K562 treated with DMSO at 1 percent for 4 hours (cell line): ENCODE measurements around the gene HYAL2. TPM values are rescaled to one million over a fixed set of nuclear protein-coding genes. Genes with fewer than 3 reads are reported as not detected.

Source experiments
- total RNA-seq: library from RNA; unstranded; fragments of 300-600 nt; gene quantifications from 2 replicates; pipeline ENCODE4 v1.2.3, GENCODE V29; 2022; ENCODE audit not compliant: insufficient read depth

Gene HYAL2, protein sequence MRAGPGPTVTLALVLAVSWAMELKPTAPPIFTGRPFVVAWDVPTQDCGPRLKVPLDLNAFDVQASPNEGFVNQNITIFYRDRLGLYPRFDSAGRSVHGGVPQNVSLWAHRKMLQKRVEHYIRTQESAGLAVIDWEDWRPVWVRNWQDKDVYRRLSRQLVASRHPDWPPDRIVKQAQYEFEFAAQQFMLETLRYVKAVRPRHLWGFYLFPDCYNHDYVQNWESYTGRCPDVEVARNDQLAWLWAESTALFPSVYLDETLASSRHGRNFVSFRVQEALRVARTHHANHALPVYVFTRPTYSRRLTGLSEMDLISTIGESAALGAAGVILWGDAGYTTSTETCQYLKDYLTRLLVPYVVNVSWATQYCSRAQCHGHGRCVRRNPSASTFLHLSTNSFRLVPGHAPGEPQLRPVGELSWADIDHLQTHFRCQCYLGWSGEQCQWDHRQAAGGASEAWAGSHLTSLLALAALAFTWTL
- 7.4 and 12.3 TPM in 2 replicates for total RNA-seq

DNA sequence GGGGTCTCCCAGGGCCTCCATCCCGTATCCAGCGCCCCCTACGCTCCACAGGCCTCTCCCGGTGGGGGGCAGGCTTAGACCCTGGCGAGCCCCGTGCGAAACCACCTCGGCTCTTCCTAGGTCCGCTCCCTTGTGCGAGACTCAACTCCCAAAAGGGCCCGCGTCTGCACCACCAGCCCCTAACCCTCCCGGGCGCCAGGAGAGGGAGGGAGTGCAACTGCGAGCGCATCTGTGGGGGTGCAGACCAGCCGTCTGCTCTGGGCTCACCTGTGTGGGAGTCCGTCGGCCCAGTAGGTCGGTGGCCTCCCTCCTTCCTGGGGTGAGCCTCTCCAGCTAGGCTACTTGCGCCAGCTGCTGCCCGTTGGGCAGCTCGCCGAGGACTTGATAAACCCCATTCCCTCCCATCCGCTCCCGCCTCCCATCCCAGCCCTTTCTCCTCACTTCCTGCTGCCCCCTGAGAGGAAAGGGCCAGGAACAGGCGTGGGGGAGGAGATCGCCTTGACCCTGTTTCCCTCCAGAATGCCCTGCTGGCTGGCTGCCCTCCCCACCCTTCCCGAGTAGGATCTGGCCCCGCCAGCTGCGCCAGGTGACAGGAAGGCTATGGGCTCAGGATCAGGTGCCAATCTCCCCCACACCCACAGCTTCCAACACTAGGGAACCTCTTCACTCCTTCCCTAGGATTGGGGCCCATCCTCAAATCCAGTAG is at the start of gene HYAL2:
Gene HYAL2, minus strand, starts transcription at position 360 of the 706 bp plus-strand sequence. CDS start 2,256 bp downstream, outside the sequence.

DNA sequence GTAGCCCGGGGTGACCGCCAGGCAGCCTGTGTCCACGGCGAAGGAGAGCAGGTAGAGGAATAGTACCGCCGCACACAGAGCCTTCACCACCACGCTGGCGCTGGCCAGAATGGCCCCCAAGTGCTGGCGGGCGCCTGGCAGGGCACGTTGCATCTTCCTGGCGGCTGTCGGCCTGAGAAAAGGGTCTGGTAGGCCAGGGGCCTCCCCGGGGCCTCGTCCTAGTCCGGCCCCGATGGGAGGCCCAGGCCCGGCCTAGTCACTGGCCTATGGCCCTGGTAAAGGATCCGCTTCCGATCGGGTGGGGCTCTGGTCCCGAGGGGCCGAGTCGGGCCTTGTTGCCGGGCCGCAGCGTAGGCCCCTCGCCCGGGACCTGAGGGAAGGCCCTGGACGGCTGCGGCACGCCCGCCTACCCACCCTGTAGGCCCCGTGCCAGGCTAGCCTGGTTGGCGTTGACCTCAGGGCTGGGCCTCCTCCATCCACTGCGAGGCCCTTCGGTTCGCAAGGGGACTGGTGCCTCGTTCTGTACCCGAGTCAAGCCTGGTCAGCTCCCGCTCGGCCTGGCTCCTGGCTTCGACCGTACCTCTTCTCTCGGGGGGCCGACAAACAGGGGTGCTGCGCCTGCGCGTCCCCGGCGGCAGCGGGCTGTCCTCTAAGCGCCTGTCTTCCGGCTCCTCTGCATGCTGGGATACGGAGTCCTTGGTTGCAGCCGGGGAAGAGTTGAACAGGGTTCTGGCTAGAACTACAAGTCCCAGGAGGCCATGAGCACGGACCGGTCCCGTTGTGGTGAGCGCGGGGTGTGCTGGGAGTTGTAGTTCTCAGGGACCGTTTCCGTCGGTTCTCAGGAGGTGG is 36.6 kb upstream of the HYAL2 start, which contains the start of gene TMEM115:
Gene TMEM115, minus strand, starts transcription at position 611 of the 849 bp plus-strand sequence. Its CDS starts 458 bp downstream, at position 153.

DNA sequence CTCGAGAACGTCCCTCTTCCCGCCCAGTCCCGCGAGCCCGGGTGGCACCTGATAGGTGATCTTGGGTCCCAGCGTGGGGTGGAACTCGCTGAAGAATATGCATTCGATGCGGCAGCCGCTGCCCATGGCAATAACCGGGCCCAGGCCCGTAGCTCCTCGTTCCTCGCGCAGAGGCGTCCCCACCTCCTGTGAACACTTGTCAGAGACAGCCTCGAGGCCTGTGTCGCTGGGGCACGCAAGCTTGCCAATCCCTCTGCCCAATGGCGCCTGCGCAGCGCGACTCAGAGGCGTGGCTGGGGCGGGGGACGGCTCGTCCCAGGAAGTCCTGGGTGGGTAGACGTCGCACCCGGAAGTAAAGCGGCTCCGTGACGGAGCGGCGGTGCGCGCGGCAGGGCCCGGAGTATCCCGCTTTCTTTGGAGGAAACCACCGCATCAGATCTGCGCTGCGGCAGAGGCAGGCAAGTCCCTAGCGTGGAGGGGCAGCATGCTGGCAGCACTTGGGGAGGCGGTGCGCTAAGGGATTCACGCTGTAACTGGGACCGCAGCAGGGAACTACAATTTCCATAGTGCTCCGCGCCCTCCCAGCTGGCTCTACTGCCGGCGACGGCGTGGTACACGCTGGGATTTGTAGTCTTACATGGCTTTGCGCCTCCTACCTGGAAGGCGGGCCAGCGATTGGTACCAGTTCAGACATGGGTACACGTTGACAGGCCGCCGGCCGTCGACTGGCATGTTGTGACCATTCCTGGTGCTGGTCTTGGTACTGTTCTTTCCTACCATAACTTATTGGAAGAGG is 28.2 kb upstream of the HYAL2 start, which contains the start of the genes CYB561D2 and NPRL2:
Gene CYB561D2, plus strand, starts transcription at position 336 of the 796 bp plus-strand sequence. CDS start 572 bp downstream, outside the sequence.
Gene NPRL2, minus strand, starts transcription at position 249 of the 796 bp plus-strand sequence. Its CDS starts 123 bp downstream, at position 126.

DNA sequence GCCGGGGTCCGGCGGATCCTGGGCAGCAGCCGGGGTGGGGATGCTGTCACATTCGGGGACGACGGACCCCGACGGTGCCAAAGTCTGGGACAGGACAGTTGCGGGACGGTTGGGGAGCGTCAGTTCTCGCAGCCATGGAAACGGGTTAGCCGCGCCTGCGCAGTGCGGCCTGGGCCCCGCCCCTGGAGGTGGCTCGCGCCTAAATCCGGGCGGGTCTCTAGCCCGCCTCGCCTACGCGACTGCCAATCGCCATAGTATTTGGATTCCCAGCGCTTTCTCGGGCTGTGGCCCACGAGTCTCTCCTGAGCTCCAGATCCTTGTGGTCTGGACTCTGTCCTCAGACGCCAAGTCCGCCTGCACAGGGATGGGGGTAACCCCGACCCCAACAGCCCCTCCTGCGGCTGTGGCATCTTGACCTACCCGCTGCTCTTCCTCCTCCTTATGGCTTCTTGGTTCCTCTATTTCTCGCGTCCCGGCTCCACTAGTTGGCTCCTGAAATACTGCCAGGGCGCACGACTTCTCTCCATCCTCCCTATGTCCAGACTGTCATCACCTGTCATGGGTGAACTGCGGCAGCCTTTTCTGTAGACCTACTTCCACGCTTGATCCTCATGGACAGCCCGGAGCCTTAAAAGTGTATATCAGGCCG is 23.2 kb upstream of the HYAL2 start, which contains the start of gene ZMYND10:
Gene ZMYND10, minus strand, starts transcription at position 147 of the 649 bp plus-strand sequence. CDS start 153 bp downstream, outside the sequence.

DNA sequence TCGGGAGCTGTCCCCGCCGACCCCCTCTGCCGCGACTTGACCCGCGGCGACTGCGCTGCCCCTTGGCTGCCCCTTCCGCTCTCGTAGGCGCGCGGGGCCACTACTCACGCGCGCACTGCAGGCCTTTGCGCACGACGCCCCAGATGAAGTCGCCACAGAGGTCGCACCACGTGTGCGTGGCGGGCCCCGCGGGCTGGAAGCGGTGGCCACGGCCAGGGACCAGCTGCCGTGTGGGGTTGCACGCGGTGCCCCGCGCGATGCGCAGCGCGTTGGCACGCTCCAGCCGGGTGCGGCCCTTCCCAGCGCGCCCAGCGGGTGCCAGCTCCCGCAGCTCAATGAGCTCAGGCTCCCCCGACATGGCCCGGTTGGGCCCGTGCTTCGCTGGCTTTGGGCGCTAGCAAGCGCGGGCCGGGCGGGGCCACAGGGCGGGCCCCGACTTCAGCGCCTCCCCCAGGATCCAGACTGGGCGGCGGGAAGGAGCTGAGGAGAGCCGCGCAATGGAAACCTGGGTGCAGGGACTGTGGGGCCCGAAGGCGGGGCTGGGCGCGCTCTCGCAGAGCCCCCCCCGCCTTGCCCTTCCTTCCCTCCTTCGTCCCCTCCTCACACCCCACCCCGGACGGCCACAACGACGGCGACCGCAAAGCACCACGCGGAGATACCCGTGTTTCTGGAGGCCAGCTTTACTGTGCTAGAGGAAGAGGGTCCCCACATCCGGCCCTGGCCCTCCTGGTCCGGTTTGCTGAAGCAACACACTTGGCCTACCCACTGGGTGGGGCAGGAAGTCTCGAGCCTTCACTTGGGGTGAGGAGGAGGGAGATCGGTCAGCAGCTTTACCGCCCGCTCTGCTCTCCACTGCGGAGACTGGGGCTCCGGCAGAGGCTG is 18.1 kb upstream of the HYAL2 start, which contains the start of gene RASSF1:
Gene RASSF1, minus strand, starts transcription at position 389 of the 882 bp plus-strand sequence. Its CDS starts 31 bp downstream, at position 358.

DNA sequence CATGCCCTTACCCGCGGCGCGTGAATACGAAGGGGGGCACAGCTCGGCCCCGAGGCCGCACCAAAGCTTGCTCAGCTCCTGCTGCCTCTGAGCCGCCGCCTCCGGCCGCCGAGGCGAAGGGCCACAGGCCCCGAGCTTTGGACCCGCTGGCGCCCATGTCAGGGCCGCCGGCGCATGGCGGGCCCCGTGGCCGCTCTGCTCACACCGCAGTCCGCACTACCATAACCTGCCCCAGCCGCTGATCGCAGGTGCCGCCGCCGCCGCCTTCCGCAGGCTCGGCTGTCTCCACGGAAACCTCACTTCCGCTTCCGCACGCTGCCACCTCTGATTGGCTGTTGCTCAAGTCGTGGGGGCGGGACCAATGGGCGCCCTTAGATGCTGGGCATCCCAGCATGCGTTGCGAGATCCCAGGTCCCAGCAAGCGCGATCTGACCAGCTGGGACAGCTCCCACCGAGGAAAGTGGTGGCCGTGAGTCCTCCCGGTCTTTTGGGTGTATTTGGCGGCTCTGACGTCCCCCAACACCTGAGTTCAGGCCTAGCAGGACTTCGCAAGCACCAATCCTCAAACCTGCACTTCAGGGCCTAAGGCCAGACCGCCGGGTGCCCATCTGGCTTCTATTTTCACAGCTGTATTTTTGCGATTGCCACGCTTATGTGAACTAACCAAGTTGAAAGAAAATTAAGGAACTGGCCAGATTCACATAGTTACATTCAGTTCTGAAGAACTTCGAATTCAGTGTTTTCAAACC is 5.6 kb upstream of the HYAL2 start, which contains the start of gene TUSC2:
Gene TUSC2, minus strand, starts transcription at position 281 of the 749 bp plus-strand sequence. Its CDS starts 124 bp downstream, at position 157.

DNA sequence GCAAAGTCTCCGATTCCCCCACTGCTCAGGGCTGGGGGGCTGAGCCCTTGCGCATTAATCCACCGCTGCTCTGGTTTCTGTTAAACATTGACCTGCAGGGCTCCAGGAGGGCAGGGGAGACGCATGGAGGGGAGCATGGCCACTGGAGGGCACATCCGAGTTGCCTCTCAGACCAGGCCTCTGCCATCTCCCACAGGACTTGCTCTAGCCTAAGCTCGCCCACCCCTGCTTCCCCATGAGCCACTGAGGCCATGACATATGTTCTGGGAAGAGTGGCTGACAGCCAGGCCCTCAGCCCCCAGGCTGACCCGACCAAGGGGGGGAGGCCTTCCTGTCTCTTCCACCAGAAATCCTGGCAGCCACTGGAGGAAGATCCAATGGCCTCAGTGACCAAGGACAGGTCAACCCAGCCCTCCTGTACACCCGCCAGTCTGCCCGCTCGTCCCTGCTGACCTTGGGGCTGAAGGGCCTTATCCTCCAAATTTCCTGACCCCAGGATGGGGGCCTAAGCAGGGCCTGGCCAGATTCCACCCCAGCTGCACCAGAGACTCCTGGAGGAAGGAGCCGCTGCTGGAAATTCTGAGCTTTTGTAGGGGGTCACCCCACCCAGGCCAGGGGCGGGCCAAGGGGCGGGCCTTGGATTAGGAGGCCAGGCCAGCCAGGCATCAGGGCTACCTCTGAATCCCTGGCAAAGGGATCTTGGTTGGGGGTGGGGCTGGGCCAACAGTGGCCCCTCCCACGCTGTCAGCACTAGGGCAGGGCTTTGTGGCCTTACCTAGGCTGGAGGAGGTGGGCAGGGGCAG is 19.3 kb downstream of the HYAL2 start, which contains the start of gene HYAL1:
Gene HYAL1, minus strand, starts transcription at position 562 of the 803 bp plus-strand sequence. CDS start 618 bp downstream, outside the sequence.

DNA sequence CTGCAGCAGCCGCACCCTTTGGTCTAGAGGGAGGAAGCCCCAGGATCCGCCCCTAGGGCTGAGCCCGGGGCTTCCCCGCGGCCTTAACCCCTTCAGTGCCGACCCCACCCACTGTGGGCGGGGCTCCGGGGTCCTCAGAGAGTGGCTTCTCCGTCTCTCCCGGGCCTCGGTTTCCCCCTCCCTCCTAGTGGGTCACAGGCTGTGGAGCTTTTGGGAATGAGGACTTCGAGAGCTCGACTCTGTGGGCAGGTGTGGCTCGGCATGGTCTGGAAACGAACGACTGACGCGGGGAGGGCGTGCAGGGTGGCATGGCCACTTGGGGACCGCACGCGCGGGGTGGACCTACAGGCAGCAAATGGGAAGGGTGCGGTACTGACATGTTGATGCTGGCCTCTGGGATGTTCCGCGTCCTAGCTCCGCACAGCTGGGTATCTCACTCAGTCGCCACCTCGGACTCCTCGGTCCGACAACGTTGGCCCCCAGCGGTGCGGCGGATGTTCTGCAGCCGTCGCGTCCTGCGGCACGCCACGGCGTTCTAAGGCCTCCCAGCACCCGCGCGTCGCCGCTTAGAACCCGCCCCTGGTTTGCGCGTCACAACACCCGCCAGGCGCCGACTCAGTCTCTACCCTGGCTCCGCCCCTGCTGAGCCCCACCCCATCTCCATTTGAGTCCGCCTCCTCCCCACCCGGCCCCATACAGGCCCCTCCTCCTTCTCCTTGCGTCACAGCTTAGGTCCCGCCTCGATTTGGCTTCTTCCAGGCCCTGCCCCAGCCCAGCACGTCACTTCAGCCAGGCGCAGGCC is 23.5 kb downstream of the HYAL2 start, which contains the start of the genes HYAL3 and NAA80:
Gene HYAL3, minus strand, starts transcription at position 570 of the 802 bp plus-strand sequence. CDS start 3,803 bp downstream, outside the sequence.
Gene NAA80, minus strand, starts transcription at position 570 of the 802 bp plus-strand sequence. CDS start 1,942 bp downstream, outside the sequence.

DNA sequence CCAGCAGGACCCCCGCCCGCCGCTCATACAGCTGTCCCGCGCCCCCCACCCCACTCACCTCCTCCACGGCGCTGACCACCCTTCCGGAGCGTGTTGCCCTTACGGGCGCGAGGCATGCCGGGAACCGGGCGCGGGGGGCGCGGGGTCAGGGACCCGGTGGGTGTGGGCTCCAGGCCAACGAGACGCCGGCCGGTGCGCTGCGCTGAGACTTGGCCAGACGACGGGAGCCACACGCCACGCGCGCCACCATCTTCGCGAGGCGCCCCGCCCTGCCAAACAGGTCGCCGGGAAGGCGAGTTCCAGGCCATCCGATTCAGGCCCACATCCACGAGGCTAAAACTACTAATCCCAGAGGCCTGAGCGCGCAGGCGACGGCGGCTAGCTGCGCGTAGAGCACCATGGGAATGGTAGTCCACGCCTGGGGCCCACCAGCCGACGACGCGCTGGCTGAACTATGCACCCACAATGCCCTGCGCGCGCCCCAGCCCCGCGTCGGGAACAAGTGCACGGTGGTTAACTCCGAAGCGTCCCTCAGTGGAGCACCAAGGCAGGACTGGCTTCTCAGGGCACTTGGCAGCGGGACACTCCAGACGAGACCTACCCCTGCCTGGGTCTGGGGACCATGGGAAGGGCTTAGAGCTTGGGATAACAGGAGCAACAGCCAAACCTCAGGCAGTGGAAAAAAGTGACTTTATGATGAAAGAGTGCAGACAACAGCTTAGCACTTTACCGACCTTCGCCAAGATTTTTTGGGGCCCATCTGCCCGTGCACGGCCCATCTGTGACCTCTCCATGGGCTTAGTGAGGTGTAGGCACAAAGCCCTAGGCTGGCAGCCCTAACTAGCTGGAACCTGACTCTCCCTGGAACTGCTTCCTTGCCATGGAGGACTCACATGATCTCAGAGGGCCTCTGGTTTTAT is 30.1 kb downstream of the HYAL2 start, which contains the start of gene IFRD2:
Gene IFRD2, minus strand, starts transcription at position 271 of the 920 bp plus-strand sequence. Its CDS starts 155 bp downstream, at position 116.

DNA sequence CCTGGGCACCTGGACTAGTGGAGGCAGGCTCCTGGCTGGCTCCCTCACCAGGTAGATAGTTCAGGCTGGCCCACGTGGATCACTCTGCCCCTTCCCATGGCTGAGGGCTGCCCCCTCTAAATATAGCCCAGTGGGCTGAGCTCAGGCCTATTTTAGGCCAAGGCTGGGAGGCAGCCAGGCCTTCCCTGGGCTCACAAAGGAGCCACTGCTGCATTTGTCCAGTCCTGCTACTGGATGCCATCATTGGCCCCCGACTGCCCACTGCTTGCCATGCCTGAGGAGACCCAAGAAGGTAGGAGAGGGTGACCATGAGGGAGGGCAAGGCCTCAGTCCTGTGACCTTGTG is 43.7 kb downstream of the HYAL2 start, which contains the start of gene LSMEM2:
Gene LSMEM2, plus strand, starts transcription at position 208 of the 345 bp plus-strand sequence. Its CDS starts 27 bp downstream, at position 235.

DNA sequence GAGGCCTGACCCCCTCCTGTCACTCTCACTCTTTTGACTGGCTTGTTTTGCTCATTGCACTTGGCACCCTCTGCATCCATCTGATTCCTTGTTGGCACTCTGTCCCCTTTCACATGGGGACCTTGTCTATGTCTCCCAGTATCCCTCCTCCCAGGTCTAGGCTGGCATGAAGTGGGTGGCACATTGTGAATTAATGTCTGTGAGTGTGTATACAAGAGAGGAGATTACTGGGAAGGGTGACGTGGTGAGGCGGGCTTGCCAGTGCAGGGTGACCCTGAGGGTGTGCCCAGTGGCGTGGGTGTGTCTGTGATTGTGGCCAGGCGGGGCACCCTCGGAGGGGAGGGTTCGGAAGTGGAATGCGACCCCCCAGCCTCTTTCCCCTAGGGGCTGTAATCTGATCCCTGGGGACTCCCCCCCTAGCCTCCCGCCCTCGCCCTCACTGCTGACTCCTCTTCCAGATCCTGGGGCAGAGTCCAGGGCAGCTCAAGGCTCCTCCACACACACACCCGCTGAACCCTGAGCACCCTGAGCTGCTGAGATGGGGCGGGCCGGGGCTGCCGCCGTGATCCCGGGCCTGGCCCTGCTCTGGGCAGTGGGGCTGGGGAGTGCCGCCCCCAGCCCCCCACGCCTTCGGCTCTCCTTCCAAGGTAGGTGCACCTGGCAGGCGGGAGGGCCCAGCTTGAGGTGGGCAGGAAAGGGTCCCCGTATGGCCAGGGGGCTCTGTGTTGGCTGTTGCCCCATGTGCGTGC is 53.7 kb downstream of the HYAL2 start, which contains the start of gene SEMA3B:
Gene SEMA3B, plus strand, starts transcription at position 445 of the 749 bp plus-strand sequence. Its CDS starts 94 bp downstream, at position 539.

